Transverse colon (tissue), 4 donors: ENCODE data around the gene GLRX3. TPM values are rescaled to one million over a fixed set of nuclear protein-coding genes. Genes with fewer than 3 reads are reported as not detected.

Source experiments
- DNase-seq: peaks from one replicate; pipeline ENCODE4 v3.0.0-alpha.2; 2019
- H3K27ac ChIP-seq, 4 donors: fragments of 200-600 bp; sonication (generic); 2 replicates each; pipeline ENCODE4 v1.5.1; 2016 to 2018; ENCODE audit warnings: inconsistent platforms in 4 of 4
- H3K27me3 ChIP-seq: fragments of 200-600 bp; sonication (generic); 2 replicates; pipeline ENCODE4 v1.5.1; 2017; ENCODE audit warnings: inconsistent platforms
- H3K36me3 ChIP-seq, 4 donors: fragments of 200-600 bp; sonication (generic); 2 replicates each; pipeline ENCODE4 v1.5.1; 2017 to 2019; ENCODE audit warnings: inconsistent platforms in 4 of 4
- H3K4me1 ChIP-seq, 4 donors: fragments of 200-600 bp; sonication (generic); 2 replicates each; pipeline ENCODE4 v1.5.1; 2017 to 2020; ENCODE audit warnings: inconsistent platforms in 4 of 4
- H3K4me3 ChIP-seq, 4 donors: fragments of 200-600 bp; sonication (generic); 1 replicate in 1 of 4; 2 replicates in 3 of 4; pipeline versions ENCODE4 v1.5.1 to v1.6.1; 2017 to 2019; ENCODE audit warnings: inconsistent platforms in 4 of 4
- H3K9me3 ChIP-seq, 2 donors: fragments of 200-600 bp; sonication (generic); 2 replicates each; pipeline ENCODE4 v1.5.1; 2017 to 2019; ENCODE audit warnings: inconsistent platforms in 2 of 2
- EP300 ChIP-seq: sonication (generic); formaldehyde crosslinking; IDR thresholded peaks from one replicate; pipeline ENCODE4 v1.6.1; 2017; ENCODE audit warnings: antibody characterized with exemption, low read depth
- POLR2A ChIP-seq: fragments of 450-650 bp; IDR thresholded peaks from one replicate; pipeline ENCODE4 v1.6.1; 2016; ENCODE audit warnings: antibody characterized with exemption, mild to moderate bottlenecking, moderate library complexity
- POLR2AphosphoS5 ChIP-seq, 3 donors: sonication (generic); formaldehyde crosslinking; IDR thresholded peaks; one replicate each; pipeline ENCODE4 v1.6.1; 2016; ENCODE audit warnings: antibody characterized with exemption in 3 of 3
- WGBS, 2 donors: methylation state at CpG; one replicate each; pipeline ENCODE4 v1.1.5; 2018; ENCODE audit warnings: low coverage in 1 of 2; 5-methylcytosine and 5-hydroxymethylcytosine counted together
- in situ Hi-C, 4 donors: fragments of 200-750 bp; cut with MboI; loops; one replicate each; pipeline versions ENCODE4 v1.15.0 to v1.15.1; 2017; ENCODE audit warnings: low sequenced_read_pairs in 3 of 4, low pct_ligation_motif_present in 1 of 4, low pct_unique_long_range_greater_than_20kb in 1 of 4
- intact Hi-C: fragments of 100-400 bp; cut with DNase I; formaldehyde crosslinking; loops from one replicate; pipeline ENCODE4 v1.15.1; 2023; ENCODE audit warnings: low total_unique reads
- total RNA-seq, 4 donors: library from RNA; depleted of rRNA; stranded (reverse); fragments of >200 nt; gene quantifications; one replicate each; pipeline ENCODE4 v1.1.0, GENCODE V29; 2016
- TF ChIP-seq, protein P1 (sequence below), 5 experiments: fragments of 200-600 bp in 3 of 5; fragments of 450-650 bp in 2 of 5; sonication (generic) in 3 of 5; IDR thresholded peaks; 1 replicate in 2 of 5; 2 replicates in 3 of 5; pipeline ENCODE4 v1.5.1; 2016 to 2017; ENCODE audit warnings: antibody characterized with exemption in 5 of 5, inconsistent platforms in 3 of 5, mild to moderate bottlenecking in 2 of 5, moderate library complexity in 1 of 5

The GLRX3 gene
- total RNA-seq, 4 donors from 2014 or later, result 32.7 to 38.2 (median 34.3) TPM

DNA sequence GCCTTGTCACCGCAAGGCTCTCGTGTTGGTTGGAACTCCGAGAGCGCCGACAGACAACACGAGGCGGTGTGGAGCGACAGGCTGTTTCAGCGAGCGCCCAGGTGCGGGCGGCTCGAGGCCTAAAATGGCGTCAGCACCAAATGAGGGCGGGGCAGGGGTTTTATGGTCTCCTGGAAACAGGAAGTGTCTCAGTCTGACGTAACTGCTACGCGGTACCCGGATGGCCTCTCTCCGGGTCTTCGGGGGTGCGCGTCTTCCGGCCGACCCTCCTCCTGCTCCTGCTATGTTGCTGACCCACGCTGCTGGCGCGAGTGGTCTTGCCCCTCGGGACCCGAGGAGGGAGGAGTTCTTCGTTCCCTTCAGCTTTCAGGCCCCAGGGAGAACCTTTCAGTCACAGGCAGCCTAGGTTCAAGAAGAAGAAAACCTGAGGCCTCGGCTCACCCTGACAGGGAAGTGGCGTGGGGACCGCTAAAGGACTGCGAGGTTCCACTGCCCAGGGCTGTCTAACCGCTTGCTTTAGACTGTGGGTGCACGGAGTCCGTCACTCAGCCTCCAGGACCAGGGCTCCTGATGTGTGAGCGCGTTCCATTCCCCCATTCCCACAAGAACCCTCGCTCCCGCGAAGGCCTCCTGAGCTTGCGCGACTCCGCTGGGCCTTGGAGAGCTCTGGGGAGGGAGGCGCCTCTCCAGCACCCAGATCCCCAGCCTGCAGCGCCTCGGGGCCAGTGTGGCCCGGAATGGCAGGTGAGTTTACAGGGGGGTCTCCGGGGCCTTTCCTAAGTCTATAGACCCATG lies 77.3 kb downstream of the GLRX3 start:
- WGBS, 2 donors, result 50 to 86% methylated on average over 1 to 51 of the region's 51 CpGs
- H3K4me1 ChIP-seq, result no peaks in the 10 kb centered on the region
- intact Hi-C loops (no loop called here), in situ Hi-C loops (loop anchor here in 1 of 4 donors (25.0 kb wide), 1 partner anchor 99 kb away; no protein-coding TSS in a partner anchor)
- no peaks in the 10 kb centered on the region for H3K27me3 ChIP-seq
- H3K9me3 ChIP-seq, result no peaks in the 10 kb centered on the region
- TF ChIP-seq, protein P1, sequence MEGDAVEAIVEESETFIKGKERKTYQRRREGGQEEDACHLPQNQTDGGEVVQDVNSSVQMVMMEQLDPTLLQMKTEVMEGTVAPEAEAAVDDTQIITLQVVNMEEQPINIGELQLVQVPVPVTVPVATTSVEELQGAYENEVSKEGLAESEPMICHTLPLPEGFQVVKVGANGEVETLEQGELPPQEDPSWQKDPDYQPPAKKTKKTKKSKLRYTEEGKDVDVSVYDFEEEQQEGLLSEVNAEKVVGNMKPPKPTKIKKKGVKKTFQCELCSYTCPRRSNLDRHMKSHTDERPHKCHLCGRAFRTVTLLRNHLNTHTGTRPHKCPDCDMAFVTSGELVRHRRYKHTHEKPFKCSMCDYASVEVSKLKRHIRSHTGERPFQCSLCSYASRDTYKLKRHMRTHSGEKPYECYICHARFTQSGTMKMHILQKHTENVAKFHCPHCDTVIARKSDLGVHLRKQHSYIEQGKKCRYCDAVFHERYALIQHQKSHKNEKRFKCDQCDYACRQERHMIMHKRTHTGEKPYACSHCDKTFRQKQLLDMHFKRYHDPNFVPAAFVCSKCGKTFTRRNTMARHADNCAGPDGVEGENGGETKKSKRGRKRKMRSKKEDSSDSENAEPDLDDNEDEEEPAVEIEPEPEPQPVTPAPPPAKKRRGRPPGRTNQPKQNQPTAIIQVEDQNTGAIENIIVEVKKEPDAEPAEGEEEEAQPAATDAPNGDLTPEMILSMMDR (IDR thresholded peaks at IDR 0.05), result no peak
- TF ChIP-seq EP300 (no peak), POLR2A (no peak), POLR2AphosphoS5 (IDR thresholded peaks at IDR 0.05) (no peak)
- no peak for DNase-seq
- no peaks in the 10 kb centered on the region for H3K36me3 ChIP-seq
- H3K27ac ChIP-seq, result no peak overlapping the region
- no peak overlapping the region for H3K4me3 ChIP-seq

DNA sequence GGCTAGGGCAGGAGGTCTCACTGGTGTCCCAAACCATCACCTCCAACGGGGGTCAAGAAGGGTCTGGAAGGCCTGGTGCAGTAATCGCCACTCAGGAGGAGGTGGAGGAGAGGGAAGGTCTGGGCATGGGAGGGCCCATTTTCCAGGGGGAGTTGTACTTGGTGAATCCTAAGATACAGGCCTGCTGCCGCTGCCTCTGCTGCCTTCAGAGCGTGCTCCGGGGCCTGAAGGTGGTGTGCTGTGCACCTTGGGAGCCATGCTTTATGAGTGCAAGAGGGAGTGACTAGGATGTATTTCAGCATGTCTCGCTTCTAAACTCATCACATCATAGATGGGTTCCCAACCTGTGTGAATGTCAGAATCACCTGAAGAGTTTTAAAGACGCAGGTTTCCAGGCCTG lies 78.2 kb downstream of the GLRX3 start:
- WGBS, 2 donors, result 92% methylated on average over 7 of the region's 7 CpGs; no CpG with 5 or more reads in 1 of the 2 donors
- no peak for DNase-seq
- TF ChIP-seq, protein P1 (IDR thresholded peaks at IDR 0.05), result no peak
- TF ChIP-seq POLR2AphosphoS5 (IDR thresholded peaks at IDR 0.05) (no peak), EP300 (no peak), POLR2A (no peak)
- Histone ChIP-seq H3K36me3 (no peaks in the 10 kb centered on the region), H3K4me3 (no peak overlapping the region), H3K4me1 (no peaks in the 10 kb centered on the region), H3K27me3 (no peaks in the 10 kb centered on the region), H3K27ac (no peak overlapping the region), H3K9me3 (no peaks in the 10 kb centered on the region)
- intact Hi-C loops (no loop called here), in situ Hi-C loops (loop anchor here in 1 of 4 donors (25.0 kb wide), 1 partner anchor 98 kb away; no protein-coding TSS in a partner anchor)

DNA sequence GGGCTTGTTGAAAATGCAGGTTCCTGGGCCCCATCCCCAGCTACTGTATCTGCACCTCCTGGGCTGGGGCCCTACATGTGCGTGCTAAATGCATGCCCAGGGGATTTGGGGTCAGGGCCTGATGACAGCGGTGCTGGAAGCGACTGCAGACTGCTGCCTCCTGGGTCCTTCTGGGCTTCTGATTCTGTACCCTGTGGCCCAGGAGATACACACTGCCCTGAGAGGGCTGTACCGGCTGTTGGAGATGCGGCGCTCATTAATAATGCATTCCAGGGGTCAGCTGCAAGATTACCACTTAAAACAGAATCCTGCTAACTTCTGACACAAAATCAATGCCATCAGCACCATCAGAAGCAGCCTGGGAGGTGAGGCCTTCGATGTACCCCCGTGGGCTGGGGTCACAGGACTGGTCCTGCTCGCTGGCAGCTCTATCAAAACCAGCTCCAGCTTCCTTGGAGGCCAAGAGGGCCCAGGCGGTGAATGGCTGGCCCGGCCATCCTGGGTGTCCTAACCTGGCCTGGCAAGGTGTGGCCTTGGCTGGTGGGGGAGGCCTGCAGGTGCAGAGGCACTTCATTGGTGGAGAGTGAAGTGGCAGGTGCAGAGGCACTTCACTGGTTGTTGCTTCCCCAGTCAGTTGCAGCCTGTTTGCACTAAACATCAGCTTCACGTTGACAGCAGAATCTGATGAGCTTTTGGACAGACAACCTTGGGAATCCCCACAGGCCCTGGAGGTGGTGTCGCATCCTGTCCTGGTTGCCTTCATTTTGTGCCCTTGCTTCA lies 79.2 kb downstream of the GLRX3 start:
- intact Hi-C loops (no loop called here), in situ Hi-C loops (loop anchor here in 1 of 4 donors (25.0 kb wide), 1 partner anchor 97 kb away; no protein-coding TSS in a partner anchor)
- 64 to 85% methylated on average over 2 to 13 of the region's 13 CpGs for WGBS, 2 donors
- no peak overlapping the region for H3K4me3 ChIP-seq
- H3K27ac ChIP-seq, result no peak overlapping the region
- TF ChIP-seq, protein P1 (IDR thresholded peaks at IDR 0.05), result no peak
- TF ChIP-seq POLR2A (no peak), POLR2AphosphoS5 (IDR thresholded peaks at IDR 0.05) (no peak), EP300 (no peak)
- H3K9me3 ChIP-seq, result no peaks in the 10 kb centered on the region
- no peaks in the 10 kb centered on the region for H3K36me3 ChIP-seq
- no peak for DNase-seq
- no peaks in the 10 kb centered on the region for H3K4me1 ChIP-seq
- no peaks in the 10 kb centered on the region for H3K27me3 ChIP-seq

DNA sequence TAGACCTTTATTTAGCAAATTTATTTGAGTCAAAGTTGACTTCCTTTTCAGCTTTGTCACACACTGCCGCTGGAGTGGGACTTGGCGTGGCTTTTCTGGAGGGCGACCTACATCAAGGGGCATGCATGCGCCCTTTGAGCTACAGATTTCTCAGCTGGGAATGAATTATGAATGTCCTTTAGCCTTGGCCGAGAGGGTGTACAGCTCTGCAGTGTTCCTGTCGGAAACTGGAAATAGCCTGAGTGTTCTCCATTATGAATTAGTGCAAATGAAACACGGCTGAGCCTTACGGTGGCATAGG lies 79.7 kb downstream of the GLRX3 start:
- in situ Hi-C loops, result loop anchor here in 1 of 4 donors (25.0 kb wide), 1 partner anchor 96 kb away; no protein-coding TSS in a partner anchor
- H3K9me3 ChIP-seq, result no peaks in the 10 kb centered on the region
- no peaks in the 10 kb centered on the region for H3K27me3 ChIP-seq
- H3K36me3 ChIP-seq, result no peaks in the 10 kb centered on the region
- H3K4me3 ChIP-seq, result no peak overlapping the region
- DNase-seq, result no peak
- no peak overlapping the region for H3K27ac ChIP-seq
- TF ChIP-seq POLR2AphosphoS5 (IDR thresholded peaks at IDR 0.05), result no peak
- TF ChIP-seq EP300, result no peak
- TF ChIP-seq, protein P1 (IDR thresholded peaks at IDR 0.05), result no peak
- no peak for TF ChIP-seq POLR2A
- intact Hi-C loops, result no loop called here
- no peaks in the 10 kb centered on the region for H3K4me1 ChIP-seq
- WGBS, 2 donors, result 85 to 86% methylated on average over 4 to 8 of the region's 8 CpGs
